Measurements from ENCODE around the gene FGD5.

FGD5 gene

DNA sequence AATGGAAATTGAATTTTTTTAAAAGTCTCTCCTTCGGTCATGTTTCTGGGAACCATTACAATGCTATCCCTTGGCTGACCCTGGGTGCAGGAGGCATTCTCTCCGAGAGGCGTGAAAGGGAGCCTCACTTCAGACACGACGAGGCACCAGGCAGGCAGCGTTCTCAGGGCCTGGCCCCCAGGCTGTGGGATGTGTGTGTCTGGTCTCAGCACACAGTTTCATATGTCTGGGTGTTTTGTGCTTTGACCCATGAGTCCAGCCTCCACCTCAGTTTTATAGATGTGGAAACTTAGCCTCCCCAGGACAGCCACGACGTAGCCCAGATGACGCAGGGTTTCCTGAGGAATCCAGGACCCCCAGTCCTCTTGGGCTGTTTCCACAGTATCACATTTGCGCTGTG is 34.0 kb downstream of the FGD5 start:
- no peak for DNase-seq (ENCODE audit: low spot score)
- TF ChIP-seq, protein P1, sequence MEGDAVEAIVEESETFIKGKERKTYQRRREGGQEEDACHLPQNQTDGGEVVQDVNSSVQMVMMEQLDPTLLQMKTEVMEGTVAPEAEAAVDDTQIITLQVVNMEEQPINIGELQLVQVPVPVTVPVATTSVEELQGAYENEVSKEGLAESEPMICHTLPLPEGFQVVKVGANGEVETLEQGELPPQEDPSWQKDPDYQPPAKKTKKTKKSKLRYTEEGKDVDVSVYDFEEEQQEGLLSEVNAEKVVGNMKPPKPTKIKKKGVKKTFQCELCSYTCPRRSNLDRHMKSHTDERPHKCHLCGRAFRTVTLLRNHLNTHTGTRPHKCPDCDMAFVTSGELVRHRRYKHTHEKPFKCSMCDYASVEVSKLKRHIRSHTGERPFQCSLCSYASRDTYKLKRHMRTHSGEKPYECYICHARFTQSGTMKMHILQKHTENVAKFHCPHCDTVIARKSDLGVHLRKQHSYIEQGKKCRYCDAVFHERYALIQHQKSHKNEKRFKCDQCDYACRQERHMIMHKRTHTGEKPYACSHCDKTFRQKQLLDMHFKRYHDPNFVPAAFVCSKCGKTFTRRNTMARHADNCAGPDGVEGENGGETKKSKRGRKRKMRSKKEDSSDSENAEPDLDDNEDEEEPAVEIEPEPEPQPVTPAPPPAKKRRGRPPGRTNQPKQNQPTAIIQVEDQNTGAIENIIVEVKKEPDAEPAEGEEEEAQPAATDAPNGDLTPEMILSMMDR (IDR thresholded peaks at IDR 0.05; ENCODE audit: borderline replicate concordance, control extremely low read depth, extremely low read depth, insufficient read depth, missing control alignments): no peak
- in situ Hi-C loops (cut with MboI; ENCODE audit: low sequenced_read_pairs, unreplicated experiment): no loop called here

DNA sequence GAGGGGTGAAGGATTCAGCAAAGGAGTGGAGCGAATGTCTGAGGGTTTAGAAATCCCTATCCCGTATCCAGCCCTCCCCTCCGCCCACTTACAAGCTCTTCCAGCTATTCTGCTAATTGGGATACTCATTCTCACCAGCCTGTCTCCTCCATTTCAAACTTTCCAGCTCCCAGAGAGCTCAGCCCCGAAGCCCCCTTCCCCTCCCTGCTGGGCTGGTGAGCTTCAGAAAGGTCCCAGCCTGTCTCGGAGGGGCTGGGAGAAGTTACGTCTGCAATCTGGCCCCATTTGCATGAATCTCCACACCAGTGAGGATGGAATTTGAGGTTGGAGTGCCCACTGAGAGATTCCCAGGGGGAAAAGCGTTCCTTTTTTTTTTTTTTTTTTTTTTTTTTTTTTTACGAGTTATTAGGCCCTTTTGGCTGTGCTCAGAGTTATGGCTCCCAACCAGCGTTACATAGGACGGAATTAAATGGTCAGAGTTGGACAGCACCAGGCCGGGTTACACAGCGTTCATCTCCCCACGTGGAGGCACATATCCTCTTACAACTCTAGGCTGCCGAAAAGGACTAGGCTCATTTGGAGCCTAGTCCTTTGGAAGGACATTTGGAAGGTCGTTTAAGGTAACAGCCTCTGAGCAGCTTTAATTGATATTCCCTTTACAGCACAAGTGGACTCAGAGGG is 34.6 kb downstream of the FGD5 start:
- DNase-seq (ENCODE audit: low spot score): no peak
- TF ChIP-seq, protein P1 (IDR thresholded peaks at IDR 0.05; ENCODE audit: borderline replicate concordance, control extremely low read depth, extremely low read depth, insufficient read depth, missing control alignments): no peak
- in situ Hi-C loops (cut with MboI; ENCODE audit: low sequenced_read_pairs, unreplicated experiment): no loop called here

DNA sequence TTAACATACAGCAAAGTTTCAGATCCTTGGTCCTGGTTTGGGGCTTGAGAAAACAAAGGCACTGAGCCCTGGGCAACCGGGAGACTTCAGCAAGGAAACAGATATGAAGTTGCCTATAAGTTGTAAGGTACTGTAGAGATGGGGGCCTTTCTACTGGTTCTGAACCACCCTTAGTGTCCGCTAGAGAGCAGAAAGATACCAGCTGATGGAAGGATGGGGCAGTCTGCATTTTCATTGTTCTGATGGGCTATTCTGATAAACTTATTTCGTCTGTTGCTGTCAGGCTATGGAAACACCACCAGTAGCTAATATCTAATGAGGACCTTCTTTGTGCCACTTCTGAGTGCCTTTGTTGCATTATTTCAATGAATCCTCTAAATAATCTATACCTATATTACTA is 38.7 kb downstream of the FGD5 start:
- in situ Hi-C loops (cut with MboI; ENCODE audit: low sequenced_read_pairs, unreplicated experiment): no loop called here
- TF ChIP-seq, protein P1 (IDR thresholded peaks at IDR 0.05; ENCODE audit: borderline replicate concordance, control extremely low read depth, extremely low read depth, insufficient read depth, missing control alignments): peak; percentile 9
- no peak for DNase-seq (ENCODE audit: low spot score)

DNA sequence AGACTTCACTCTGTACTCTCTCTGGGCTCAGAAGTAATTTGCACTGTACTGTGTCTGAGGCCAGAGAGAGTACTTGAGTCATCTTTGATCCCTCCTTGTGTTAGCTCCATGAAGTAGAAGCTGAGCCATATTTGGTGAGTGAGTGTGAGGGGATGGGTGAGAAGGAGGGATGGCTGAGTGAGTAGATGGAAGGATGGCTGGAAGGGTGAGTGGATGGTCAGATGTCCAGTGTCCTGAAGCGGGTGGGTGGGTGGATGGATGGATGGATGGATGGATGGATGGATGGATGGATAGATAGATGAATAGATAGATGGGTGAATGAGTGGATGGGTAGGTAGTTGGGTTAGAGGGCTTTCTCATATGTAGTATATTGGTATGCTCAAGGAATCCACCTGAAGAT is 39.3 kb downstream of the FGD5 start:
- TF ChIP-seq, protein P1 (IDR thresholded peaks at IDR 0.05; ENCODE audit: borderline replicate concordance, control extremely low read depth, extremely low read depth, insufficient read depth, missing control alignments): no peak
- no peak for DNase-seq (ENCODE audit: low spot score)
- in situ Hi-C loops (cut with MboI; ENCODE audit: low sequenced_read_pairs, unreplicated experiment): no loop called here

DNA sequence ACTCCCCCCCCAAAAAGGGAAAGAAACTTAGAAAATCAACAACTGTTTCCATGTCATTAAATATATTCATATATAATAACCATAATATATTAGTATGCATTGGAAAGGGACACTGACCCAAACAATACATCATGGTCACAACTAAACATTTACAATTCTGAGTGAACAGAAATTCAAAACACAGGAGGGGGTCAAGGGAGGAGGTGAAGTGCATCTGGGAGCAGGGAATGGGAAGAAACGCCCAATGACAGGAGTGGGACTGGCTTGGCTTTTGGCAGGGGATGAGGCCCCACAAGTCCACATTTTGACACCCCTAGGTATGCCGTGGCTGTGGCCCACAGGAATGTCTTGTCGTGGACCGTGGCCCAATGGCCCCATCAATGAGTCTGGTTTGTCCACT is 41.1 kb downstream of the FGD5 start:
- TF ChIP-seq, protein P1 (IDR thresholded peaks at IDR 0.05; ENCODE audit: borderline replicate concordance, control extremely low read depth, extremely low read depth, insufficient read depth, missing control alignments): no peak
- DNase-seq (ENCODE audit: low spot score): no peak
- in situ Hi-C loops (cut with MboI; ENCODE audit: low sequenced_read_pairs, unreplicated experiment): no loop called here

DNA sequence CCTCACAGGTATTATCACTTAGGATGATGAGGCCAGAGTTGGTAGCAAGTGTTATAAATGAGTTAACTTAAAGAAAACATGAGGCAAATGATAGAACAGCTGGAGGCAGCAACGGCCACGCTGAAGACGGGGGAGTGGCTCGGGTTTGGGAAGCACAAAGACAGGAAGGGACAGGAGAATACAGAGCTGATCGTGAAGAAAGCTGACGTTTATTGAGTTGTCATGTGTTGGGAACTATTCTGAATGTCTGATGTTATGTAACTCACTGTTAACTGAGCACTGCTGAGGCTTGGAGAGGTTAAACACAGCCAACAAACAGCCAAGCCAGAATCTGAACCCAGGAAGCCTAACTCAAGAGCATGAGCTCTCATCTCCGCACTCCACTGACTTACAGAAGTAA is 42.3 kb downstream of the FGD5 start:
- in situ Hi-C loops (cut with MboI; ENCODE audit: low sequenced_read_pairs, unreplicated experiment): no loop called here
- DNase-seq (ENCODE audit: low spot score): no peak
- TF ChIP-seq, protein P1 (IDR thresholded peaks at IDR 0.05; ENCODE audit: borderline replicate concordance, control extremely low read depth, extremely low read depth, insufficient read depth, missing control alignments): no peak
